Fibroblast of mammary gland (primary cell): ENCODE data around the gene SLC6A8.

Experiments
- DNase-seq: peaks from one replicate; pipeline ENCODE4 v3.0.0-alpha.2; 2010; ENCODE audit warnings: low read depth
- H3K4me3 ChIP-seq: 2 replicates; pipeline ENCODE4 v1.5.1; 2011; ENCODE audit warnings: low read depth, mild to moderate bottlenecking, low read length, moderate library complexity; ENCODE audit not compliant: control insufficient read depth
- TF ChIP-seq, protein P1 (sequence below): conservative IDR thresholded peaks from 2 replicates; pipeline ENCODE4 v1.5.1; 2011; ENCODE audit warnings: low read depth, low read length, inconsistent platforms; ENCODE audit not compliant: control insufficient read depth, insufficient read depth

The SLC6A8 gene

DNA sequence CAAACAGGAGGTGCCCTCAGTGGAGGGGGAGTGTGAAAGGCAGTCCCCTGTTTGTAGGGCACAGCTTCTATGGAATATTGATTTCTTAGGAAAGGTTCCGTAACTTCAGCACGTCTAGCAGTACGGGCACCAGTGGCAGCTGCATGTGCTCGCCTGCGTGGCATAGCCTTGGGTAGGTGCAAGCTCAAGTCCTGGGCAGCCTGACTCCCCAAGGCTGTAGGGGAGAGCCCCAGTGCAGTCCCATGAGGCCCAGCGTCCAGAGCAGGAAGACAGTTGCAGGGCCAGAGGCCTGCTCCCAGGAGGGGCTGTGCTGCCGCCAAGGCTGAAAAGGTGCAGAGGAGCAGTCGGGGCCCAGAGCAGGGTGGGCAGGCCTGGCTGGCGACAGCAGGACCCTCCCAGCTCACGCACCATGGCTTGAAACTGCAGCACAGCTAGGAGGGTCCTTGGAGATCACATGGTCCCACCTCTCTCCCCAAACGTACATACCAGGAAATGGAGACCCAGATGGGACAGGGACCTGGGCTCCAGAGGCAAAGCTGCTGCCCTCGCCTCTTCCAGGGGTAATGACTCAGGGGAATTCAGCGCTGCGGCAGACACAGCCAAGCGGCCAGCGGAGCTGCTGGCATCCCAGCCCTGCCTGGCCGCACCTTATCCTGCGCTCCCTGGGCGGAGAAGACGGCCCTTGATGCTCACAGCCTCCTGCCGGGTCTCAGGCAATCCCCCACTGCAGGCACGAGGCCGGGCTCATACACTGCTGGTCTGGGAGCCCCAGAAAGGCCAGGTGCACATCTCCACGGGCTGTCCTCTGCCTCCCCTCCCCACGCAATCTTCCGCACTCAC is 46.8 kb upstream of the SLC6A8 start:
- TF ChIP-seq, protein P1, sequence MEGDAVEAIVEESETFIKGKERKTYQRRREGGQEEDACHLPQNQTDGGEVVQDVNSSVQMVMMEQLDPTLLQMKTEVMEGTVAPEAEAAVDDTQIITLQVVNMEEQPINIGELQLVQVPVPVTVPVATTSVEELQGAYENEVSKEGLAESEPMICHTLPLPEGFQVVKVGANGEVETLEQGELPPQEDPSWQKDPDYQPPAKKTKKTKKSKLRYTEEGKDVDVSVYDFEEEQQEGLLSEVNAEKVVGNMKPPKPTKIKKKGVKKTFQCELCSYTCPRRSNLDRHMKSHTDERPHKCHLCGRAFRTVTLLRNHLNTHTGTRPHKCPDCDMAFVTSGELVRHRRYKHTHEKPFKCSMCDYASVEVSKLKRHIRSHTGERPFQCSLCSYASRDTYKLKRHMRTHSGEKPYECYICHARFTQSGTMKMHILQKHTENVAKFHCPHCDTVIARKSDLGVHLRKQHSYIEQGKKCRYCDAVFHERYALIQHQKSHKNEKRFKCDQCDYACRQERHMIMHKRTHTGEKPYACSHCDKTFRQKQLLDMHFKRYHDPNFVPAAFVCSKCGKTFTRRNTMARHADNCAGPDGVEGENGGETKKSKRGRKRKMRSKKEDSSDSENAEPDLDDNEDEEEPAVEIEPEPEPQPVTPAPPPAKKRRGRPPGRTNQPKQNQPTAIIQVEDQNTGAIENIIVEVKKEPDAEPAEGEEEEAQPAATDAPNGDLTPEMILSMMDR: no peak
- no peak for DNase-seq
- H3K4me3 ChIP-seq: no peak overlapping the region

DNA sequence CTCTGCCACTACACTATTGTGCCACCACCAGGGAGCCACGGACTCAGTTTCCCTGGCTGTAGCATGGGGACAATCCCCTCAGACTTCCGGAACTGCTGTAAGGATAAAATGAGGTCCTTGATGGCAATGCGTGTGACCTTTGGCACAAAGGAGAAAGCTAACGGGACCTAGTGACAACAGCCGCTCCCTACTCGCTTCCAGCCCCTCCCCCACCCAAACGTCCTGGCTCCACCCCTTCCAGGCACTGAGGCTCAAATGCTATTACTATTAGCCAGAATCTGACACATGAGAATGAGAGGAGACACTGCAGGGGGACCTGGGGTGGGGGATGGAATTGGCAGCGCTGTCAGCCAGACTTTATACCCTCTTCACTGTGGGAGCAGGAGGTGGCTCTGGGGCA is 46.1 kb upstream of the SLC6A8 start:
- no peak overlapping the region for H3K4me3 ChIP-seq
- TF ChIP-seq, protein P1: no peak
- no peak for DNase-seq

DNA sequence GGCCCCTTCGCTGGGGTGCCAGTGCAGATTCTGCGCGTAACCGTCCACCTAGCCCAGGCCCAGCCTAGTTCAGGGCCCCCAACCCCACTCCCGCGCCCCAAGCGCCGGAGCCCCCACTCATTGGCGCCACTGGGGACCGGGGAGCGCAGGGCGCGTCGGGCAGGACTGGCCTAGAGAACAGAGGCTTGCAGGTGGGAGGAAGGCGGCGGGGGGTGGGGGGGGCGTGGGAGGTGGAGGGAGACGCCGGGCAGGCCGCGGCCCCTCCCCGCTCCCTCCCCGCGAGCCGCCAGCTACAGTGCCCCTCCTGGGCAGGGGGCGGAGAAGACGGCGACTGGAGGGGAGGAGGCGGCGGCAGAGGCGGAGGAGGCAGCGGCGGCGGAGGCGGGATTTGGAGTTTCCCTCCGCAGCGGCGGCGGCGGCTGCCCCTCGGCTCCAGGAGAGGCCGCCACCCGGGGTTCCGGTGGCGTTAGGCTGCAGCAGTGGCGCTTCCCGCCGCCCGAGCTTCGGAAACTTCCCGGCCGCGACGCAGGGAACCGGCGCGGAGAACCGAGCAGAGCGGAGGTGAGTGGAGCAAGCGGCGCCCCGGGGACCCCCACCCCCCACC is 45.6 kb upstream of the SLC6A8 start:
- TF ChIP-seq, protein P1: no peak
- DNase-seq: no peak
- H3K4me3 ChIP-seq: no peak overlapping the region

DNA sequence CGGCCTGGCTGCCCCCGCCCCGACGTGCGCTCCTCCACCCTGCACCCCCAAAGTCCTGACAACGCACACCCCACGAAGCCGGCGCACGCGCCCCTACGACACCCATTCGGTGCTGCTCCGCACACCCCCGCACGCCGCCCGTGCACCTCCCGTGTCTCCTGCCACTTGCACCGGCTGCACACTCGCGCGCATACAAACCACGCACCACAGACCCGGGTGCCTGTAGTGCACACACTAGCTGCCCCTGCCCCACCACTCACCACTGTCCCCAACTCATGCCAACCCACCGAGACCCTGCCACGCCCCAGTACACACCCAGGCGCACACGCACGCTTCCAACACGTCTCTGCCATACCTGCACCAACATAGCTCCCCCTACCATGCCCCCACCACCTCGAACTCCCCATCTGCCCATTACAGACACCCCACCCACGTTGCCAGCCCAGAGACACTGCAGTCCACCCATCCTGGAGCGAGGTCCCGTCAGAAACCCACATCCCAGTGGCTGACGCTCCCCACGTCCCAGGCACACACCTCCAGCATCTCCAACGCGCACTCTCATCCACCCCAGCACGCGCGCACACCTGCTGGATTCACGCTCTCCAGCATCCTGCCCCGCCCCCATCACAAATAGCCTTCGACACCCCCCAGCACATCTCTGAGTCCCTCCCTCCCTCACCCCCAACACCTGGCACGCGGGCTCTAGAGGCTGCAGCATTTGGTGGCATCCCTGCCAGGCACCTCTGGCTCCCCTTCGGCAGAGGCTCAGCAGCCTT is 44.9 kb upstream of the SLC6A8 start:
- no peak for DNase-seq
- no peak overlapping the region for H3K4me3 ChIP-seq
- TF ChIP-seq, protein P1: no peak

DNA sequence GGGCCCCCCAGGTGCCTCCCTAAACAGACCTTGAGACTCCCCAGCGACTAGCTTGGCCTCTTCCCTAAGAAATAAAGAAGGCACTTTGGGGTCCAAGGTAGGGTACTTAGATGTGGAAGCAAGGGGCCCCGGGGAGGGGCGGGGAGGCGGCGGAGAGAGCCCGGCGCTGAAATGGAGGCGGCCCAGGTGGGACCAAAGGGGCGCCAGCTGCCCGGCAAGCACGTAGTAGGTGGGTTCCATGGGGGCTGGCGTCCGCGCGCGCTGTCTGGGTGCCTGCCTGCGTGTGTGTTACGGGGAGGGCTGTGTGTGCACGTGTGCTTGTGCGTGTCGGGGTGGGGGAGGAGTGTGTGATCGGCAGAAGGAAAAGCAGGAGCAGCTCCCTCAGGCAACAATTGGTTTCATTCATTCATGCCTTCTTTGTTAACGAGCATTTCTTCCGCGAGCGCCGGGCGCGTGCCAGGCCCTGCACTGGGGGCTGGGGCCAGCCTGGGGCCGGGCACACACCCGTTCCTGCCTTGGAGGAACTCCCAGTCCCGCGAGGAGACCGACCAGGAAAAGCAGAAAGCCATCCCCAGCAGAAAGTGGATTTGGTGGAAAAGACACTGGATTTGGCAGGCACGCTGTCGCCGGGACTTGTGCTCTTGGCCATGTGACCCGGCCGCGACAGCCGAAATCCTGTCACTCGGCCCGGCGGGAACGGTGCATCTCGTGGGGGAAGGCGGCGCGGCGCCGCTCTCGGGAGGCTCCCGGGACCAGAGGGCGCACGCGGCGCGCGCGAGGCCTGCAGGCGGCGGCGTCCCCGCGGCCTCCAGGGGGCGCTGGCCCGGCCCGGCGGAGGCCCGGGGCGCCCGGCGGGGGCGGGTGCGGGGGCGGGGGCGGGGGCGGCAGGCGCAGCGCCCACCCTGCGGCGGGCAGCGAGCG is 44.0 kb upstream of the SLC6A8 start:
- TF ChIP-seq, protein P1: no peak

More for the DNA sequence above, 44.0 kb upstream of the SLC6A8 start:
- no peak overlapping the region for H3K4me3 ChIP-seq
- no peak for DNase-seq
